Stimulated activated CD8-positive, alpha-beta memory T cell treated with anti-CD3 and anti-CD28 coated beads, Interleukin-7, amount 100 ng/mL, for 48 hours (primary cell): ENCODE results near the gene NAA10.

Experiments
- DNase-seq, 2 donors: peaks; one replicate each; pipeline ENCODE4 v3.0.0-alpha.2; 2020; ENCODE audit warnings: low read depth in 1 of 2; ENCODE audit errors: extremely low read depth in 1 of 2

The NAA10 gene

DNA sequence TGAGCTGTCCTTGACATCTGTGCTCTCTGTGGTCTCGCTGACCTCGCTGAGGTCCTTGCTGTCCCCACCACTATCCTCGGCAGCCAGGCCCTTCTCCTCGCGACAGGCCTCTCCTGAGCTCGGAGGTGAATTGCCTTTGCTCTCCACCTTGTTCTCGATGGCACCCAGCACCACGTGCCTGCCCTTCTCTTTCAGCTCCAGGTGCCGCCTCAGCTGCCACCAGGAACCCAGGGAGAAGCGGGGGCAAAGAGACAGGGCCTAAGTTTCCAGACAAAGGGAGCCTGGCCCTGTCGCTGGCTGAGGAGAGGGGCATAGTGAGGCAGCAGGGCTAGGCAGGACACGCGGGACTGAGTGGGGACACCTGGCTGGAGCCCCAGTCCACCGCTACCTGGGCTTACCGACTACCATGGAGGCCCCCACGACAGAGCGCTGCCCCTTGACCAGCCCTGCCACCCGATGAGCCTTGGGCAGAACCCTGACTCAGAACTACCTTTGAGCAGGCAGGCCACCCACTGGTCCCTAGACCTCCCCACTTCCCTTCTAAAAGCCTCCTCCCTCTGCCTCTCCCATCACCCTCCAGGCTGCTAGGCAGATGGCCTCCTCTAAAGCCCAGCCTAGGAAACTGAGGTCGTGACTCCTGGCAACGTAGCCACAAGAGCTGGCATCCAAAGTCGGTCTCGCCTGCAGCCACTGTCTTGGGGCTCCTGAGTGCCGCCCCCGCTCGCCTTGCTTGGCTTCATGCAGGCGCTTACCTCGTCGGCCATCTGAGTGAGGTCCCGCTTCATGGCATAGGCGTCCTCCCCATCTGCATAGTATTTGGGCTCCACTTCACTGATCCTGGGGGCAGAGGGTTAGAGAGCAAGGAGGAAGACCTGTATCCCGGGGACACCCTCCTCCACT lies 4.6 kb downstream of the NAA10 start:
- DNase-seq: no peak

DNA sequence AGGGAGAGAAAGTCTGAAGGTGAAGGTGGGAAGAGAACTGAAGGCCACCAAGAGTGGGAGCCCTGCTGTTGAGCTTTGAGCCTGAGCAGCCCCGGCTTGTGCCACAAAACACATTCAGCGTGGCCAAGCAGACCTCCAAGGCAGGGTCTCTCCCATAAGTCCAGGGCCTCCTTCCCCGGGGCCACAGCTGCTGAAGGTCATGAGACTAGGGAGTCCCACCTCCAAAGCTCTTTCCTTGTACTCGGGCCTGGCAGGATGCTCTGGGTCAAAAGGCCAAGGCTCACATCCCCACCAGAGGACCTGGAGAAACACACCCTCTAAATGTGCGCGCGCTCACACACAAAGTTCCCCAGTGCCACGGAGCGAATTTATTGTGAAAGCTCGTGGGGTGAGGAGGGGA lies 5.3 kb downstream of the NAA10 start:
- no peak for DNase-seq

DNA sequence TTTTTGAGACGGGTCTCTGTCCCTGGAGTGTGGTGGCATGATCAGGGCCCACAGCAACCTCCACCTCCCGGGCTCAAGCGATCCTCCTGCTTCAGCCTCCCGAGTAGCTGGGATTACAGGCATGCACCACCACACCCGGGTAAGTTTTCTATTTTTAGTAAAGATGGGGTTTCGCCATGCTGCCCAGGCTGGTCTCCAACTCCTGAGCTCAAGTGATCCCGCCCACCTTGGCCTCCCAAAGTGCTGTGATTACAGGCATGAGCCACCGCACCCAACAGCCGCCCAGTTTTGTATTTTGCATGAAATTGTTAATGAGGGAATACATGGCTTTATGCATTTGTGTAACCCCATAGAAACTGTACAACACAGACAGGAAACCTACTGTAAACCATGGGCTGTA lies 6.0 kb downstream of the NAA10 start:
- no peak for DNase-seq

DNA sequence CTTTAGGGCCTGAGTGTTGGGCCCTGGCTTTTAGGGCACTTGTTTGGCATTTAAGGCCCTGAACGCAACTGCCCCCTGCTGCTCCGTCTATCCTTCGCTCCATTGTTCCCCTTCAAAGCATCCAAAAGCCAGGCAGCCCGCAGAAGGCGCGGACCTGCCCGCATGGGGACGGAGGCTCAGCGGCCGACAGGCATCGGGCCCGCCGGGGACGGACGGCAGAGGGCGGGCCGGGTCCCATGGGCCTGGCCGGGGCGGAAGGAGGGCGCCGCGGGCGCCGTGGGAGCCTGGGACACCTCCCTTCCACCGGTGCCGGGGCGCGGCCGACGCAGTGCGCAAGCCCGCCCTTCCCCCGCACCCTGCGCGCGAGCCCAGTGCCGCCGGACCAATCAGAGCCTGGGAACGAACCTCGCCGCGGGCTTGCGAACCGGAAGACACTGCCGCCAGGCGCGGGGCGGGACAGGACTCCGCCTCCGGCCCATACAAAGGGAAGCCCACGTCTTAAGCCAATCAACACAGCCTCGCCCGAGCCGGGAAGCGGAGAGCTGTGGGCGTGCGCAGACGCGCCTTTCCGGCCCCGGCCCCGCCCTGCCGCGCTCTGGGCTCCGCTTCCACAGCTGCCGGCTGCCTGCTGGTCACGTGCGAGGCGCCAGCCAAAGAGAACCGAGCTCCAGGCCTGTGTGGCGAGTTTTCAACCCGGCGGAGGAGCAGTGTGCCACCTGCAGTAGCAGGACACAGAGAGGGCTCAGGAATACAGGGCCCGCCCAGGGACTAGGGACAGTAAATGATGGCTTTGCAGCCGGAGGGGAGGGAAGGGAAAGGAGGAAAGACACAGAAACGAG lies 6.7 kb downstream of the NAA10 start:
- peak; percentile 85 to 96 for DNase-seq

DNA sequence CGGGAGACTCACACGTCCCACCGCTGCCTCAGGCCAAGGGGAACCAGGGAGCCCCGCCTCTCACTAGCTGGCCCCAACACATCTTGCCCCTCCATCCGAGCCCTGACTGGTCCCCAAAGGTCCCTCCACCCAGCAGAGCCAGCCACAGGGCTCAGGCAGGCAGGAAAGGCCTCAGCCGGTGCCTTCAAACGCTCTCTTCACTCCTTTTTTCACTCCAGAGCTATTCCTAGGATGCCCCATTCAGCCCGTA lies 7.2 kb downstream of the NAA10 start:
- no peak for DNase-seq

DNA sequence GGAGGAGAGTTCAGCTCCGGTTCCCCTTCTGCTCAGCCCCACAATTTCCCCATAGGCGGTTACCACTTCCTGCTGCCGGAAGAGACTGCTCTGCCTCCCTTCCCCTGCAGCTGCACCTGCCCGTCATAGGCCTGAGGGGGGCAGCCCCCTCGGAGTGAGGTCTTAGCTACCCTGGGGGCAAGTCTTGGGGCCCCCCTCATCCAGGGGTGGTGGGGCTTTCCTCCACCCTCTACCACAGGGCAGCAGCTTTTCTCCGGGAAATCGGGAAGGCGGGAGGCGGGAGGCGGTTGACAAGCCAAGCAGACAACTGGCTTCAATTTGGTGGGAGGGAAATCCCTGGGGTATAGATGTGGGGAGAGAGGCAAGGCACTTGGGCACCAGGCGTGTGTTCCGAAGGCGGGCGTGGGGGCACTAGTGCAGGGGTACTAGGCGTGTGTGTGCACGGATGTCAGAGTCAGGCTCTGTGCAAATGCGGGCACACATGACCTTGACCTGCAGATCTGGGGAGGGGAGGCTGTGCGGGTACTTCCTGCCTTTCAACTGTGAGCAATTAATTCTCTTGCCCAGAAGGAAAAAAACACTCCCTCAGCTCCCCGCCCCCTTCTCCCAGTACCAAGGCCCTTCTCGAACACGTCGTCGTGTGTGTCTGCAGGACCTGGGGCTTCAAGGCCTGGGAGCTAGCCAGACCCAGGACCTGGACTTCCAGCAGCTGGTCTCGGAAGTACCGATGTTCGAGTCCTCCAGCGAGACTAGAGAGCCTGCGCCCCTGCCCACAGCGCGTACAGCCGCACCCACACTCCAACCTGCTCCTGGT lies 7.8 kb downstream of the NAA10 start:
- peak; percentile 53 to 70 for DNase-seq

DNA sequence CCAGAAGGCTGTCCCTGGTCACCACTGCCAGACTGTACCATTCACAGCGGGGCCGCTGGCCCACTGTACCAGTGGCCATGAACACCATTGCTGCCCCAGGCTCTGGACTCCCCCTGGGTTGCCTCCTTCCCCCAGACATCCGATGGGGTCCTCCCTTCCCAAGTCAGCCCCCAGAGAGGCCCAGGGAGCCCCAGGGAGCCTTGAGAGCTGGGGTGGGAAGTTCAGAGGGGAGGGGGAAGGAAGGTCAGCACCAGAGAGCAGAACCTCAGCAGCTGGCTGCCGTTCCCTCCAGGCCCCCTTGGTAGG lies 8.3 kb downstream of the NAA10 start:
- DNase-seq: no peak

DNA sequence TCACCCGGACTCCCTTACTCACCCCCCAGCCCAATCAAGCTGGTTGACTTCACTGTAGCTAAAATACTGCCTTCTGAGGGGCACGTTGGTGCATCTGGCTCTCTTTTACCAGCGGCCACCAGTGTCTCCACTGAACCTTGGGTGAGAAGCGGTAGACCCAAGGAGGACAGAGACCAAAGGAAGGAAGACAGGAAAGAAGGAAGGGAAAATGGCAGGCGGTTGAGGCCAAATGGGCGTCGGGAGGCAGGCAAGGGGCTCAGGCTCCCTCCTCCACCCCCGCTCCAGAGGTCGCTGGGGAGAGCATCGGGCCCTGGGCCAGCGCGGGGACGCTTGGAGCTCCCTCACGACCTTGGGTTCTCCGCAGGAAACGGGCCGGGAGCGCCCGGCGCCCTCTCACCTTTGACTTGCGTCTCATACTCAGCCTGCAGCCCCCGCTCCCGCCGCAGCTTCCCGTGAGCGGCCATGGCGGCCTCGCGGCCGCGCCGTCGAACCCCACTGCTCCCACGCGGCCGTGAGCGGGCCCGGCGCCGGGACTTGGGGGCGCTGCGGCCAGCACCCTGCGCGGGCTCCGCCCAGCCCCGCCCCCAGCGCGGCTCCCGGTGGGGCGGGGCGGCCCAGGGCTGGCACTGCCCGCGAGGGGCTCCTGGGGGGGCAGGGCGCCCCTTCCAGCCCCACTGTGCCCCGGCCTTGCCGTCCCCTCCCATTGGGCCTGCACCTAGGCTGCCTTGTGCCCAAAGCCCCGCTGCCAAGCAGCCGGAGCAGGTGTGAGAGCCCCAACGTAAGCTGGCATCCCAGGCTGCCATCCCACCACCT lies 8.9 kb downstream of the NAA10 start, which contains the start of gene ARHGAP4:
ARHGAP4 (minus strand) TSS at position 526 of the 813 bp plus-strand sequence; CDS start at position 464, 62 bp downstream.
- DNase-seq: peak in 1 of 2 donors; percentile 50

DNA sequence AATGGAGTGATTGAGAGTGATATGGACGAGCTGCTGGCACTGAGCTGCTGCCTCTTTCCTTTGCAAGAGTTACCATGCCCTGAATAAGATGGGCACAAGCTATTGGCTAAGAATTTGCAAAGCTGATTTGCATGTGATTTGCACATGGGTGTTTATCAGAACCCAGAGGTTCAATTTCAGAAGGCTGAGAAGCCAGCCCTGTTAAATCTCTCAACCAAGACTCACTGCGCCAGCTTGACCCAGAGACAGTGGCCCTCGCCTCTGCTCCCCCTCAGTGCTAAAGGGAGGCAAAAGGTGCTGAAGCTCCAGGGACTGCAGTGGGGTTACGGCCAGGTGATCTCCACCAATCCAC lies 9.5 kb downstream of the NAA10 start:
- DNase-seq: no peak

DNA sequence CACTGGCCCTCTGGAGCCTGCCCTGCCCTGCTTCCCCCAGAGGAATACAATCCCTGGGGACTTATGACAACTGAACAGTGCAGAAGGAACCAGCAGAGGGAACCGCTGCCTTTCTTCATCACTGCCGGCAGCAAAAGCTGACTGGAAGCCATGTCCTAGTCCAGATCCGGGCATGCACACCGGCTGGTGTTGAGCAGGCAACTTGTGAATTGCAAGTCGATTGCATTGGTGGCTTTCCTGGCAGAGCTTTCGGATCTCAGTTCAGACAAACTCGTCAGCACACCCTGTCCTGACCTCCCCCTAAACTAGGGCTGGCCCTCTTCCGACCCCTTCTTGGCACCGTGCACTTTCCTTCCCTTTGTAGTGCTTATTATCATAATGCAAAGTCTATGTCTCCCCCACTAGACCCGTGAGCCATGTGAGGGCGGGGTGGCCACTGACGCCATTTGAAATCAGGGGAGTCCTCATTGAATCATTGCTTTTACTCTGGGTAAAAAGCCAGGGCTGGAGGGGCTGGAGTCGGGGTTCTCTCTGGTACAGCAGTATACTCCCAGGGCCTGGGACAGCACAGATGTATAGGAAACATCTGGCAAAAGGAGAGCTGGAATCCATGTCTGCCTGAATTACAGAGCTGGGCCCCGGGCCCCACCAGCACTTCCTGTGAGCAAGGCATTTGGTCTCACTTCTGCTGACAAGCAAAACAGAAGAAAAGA lies 10.5 kb downstream of the NAA10 start:
- DNase-seq: no peak

DNA sequence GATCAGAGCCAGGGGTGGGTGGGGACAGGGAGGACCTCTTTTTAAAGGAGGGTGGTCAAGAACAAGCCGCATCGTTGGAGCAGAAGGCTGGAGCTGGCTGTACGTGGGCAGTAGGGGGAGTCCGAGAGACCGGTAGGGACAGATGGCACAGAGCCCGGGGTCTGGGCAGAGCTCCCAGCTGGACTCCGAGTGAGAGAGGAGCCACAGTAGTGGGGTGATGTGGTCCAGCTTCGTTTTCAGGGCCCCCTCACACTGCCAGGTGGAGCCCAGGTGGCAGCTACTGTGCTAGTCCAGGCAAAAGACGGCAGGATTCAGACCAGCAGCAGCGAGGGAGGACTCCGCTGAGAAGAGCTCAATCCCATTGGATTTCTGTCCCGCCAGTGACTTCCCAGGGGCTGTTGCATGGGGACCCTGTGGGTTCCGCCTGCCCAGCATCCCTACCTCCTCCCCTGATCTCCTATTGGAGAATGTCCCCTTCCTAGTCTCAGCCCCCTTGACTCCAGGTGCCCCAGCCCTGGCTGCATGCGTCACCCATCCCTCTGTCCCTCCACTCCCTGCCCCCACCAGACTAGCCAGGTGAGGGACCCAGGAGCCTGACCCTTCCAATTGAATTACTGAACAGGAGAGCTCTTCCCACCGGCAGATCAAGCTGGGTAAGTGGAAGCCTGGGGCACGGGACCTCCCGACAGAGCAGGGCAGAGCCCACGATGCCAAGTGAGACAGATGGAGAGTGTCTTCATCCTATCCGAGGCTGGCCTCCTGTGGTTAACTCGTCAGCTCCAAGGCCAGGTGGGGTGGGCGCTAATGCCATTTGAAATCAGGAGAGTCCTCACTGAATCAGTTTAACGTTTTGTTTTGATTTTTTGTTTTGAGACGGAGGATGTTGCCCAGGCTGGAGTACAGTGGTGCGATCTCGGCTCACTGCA lies 11.6 kb downstream of the NAA10 start:
- no peak for DNase-seq

DNA sequence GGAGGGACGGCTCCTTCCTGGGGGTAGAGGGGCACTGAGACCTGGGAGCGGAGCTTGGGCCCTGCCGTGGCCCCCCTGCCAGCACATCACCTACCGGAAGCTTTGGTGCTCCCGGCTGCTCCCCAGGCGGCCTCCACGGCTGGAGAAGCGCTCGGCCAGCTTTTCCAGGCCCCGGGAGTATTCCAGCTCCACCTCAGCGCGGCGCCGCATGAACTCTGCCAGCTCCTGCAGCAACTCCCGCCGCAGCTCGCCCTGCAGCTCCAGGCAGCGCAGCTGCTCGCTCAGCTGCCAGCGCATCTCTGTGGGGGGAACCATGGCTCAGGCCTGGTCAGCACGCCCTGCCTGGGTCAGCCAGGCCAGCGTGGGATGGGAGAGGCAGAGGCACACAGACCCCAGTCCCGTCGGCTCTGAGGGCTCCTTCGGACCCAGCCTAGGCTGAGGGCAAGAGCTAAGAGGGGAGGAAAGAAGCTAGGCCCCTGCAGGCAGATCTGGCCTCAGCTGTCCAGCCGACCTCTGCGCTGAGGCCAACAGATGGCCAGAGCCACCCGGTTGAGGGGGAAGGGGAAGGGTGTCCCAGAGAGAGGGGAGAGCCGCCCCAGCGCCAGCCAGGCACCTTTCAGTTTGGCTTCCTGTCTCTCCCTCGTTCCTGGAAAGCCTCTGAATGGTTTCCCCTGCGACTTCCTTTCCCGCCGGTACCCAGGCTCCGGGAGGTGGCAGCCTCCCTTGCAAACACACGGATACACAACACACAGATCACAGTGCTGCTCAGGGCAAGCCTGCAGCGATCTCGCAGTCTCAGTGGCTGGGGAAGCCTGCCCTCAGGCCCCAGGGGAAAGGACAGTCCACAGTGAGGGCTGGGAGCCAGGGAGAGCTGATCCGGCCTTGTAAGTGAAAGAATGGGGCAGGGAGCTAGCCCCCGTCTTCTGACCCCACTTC lies 13.1 kb downstream of the NAA10 start:
- no peak for DNase-seq

DNA sequence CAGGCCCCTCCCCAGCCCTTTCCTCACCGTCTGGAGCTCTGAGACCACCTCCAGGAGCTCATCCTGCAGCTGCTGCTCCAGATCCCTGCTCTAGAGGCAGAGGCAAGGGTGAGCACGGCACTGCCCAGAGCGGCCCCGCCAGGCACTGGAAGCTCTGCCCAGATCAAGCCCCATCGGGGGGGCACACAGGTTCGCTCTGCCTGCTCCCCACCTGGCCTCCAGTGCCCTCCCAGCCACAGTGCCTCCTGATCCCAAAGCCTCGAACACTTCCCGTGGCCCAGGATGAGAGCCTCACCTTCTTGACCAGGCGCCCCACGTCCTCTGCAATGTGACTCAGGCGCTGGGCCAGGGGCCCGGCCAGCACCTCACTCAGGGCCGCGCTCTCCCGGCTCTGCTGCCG lies 13.8 kb downstream of the NAA10 start:
- no peak for DNase-seq

DNA sequence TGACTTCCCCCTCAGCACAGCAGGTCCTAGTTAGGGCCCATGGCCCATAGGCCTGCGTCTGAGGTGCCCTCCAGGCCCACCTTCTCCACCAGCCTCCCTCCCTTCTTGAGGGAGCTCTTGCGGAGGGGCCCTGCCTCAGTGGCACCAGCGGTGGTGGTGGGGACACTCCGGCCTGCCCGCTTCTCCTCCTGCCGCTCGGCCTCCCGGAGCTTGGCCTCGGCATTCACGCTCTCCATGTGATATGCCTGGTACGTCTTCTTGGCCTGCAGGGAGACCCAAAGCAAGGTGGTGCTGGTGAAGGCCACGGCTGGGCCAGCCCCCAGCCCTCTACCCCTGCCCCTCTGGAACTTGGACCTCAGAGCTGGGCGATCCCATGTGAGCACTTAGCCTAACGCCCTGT lies 14.3 kb downstream of the NAA10 start:
- no peak for DNase-seq

DNA sequence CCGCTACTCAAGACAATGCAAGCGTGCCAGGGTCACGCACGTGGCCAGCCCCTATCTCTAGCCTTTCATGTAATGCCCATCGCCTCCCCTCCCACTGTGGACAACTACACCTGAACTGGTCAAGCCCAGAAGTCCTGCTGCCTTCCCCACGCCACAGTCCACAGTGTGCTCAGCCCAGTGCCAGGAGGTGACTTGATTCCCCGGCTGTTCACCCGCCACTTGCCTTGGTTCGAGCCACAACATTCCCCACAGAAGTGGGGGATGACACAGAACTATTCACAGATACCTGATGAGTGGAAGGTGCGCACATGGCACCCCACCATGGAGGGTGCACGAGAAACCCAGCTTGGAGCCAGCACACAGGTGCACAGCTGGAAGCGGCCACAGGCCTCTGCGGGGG lies 15.6 kb downstream of the NAA10 start:
- no peak for DNase-seq

DNA sequence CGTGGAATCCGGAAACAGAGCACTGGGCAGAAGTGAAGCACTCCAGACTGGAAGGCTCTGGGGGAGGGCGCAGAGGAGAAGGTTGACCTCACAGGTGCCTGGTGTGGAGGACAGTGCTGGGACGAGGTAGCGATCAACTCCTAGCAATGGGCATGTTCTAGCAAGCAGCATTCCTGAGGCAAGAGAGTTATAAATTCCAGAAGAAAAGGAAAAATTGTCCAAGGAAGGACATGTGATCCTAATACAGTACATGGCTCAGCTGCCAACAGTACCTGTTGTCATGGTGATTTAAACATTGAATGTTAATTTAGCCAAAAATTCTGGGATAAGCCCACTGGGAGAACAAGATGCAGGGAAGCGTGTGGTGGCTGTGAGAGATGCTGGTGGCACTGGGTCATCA lies 17.0 kb downstream of the NAA10 start:
- no peak for DNase-seq

DNA sequence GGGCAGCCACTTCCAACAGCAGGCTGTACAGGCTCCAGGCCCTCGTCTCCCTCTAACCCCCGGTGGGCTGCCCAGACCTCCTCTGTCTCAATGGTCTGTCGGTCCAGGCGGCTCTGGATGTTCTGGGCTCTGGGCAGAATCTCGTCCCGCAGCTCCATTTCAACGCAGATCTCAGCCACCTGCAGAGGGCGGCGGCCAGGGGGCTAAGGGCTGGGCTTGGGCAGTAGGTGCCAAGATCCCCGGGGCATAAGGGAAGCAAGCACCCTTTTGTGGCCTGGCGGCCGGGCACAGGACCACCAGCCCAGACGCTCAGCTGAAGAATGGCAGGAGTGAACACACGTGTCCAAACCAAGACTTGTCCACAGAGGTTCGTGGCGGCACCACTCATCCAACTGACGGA lies 21.1 kb downstream of the NAA10 start:
- DNase-seq: no peak

DNA sequence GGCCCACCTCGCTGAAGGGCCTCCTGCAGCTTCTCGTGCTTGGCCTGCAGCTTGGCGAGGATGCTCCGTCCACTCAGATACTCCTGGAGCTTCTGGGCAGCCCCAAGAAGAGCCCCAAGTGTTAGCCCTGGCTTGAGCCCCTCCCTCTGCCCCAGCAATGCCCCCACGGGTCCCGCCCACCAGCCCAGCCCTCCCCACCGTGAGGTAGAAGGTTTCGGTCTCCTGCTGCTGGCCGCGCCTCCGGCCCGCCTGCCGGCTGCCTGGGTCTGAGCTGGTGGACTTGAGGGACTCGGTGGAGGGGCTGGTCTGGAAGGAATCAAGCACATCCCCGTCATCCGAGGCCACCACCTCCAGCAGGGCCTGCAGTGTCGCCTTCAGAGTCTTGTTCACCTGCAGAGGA lies 21.6 kb downstream of the NAA10 start:
- no peak for DNase-seq
